Vein endothelial cell (primary cell): ENCODE data around the gene VGF. TPM values are rescaled to one million over a fixed set of nuclear protein-coding genes. Genes with fewer than 3 reads are reported as not detected.

Experiments used
- small RNA-seq: library from RNA; depleted of rRNA; stranded (forward); fragments of <200 nt; gene quantifications from one replicate; pipeline ENCODE3, GENCODE V24; 2012
- total RNA-seq: library from RNA; depleted of rRNA; stranded (reverse); fragments of >200 nt; gene quantifications from 2 replicates; pipeline ENCODE4 v1.2.3, GENCODE V29; 2012

VGF gene
- 0.10 TPM in 1 of 2 replicates, not detected in the other for total RNA-seq

DNA sequence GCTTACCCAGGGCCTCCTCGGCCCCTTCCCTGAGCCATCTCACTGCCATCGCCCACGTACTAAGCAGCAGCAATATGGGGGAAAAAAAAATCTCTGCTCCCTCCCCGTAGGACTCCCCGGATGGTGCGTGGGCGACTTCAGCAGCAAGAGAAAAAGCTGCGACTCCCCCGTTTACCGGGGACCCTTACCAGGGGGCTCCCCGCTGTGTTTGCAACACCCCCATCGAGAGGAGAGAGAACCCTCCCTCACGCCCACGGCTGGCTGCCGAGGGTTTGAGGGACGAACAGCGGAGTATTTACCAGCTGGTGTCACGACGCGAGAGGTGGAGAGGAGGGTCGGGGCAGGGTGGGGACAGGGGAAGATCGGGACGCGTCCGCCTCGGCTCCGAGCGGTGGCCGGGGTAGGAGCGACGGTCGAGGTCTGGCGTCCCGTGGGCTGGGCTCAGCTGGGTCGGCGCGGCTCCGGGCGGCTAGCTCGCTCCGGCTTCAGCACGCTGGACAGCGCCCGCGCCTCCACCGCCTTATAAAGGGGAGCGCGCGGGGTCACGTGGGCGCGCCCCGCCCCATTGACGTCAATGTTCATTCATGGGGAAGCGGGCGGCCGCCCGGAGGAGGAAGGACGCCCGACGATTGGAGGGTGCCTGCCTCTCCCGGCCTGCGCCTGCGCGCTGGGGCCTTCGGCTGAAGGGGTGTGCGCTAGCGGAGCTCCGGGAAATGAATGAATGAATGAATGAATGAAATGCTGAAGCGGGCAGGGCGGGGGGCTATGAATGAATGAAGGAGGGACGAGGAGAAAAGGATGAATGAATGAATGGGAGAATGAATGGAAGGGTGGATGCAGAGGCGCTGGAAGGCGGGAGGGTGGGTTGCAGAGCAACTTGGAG is at the start of gene VGF:
VGF (minus strand) TSS at position 495 of the 883 bp plus-strand sequence. CDS start 726 bp downstream, outside the sequence.

GRCh38 chr7:101200862-101201599 is 35.7 kb upstream of the VGF start, which contains the start of gene MOGAT3:
MOGAT3 (minus strand) TSS chr7:101201036; CDS start chr7:101200854, 182 bp downstream.

GRCh38 chr7:101180130-101180755 is 14.9 kb upstream of the VGF start, which contains the start of gene NAT16:
NAT16 (minus strand) TSS chr7:101180293; CDS start chr7:101174807, 5,486 bp downstream.

DNA sequence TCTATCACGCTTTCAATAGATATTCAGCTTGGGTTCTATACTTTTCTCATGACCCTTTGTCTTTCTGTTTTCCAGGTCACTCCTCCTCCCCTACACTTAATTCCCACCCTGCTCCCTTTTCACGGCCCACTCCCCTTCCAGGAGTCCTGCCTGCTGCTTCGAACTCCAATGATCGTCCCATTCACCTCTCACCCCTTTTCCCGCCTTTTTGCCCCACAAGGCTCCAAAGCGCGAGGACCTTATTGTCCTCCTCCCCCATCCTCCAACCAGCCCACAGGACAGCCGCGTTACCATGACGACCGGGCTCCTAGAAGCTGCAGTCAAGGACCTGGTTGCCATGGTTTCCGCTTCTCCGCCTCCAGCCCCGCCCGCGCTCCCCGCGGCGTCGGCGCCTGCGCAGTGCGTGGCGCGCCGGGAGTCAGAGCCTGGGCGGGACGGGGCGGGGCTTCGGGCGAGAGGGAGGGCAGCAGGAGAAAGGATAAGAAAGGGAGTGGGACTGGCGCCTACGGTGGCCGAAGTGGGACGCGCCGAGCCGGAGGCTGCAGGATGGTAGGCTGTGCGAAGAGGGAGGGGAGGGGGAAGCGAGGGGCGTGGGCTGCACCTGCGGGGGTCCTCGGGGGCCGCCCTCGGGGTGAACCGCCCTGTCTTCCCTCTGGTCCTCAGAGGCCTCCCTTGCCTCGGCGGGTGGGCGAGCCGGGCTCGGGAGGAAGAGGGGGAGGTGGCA is 11.2 kb downstream of the VGF start, which contains the start of gene AP1S1:
AP1S1 (plus strand) TSS at position 508 of the 724 bp plus-strand sequence; CDS start at position 547, 39 bp downstream.

GRCh38 chr7:101126651-101127459 is 38.5 kb downstream of the VGF start, which contains the start of gene SERPINE1:
SERPINE1 (plus strand) TSS chr7:101127104; CDS start chr7:101128394, 1,290 bp downstream.

Small RNA genes lying within 50 kb of the gene (small RNA-seq; reads per million reads assigned to genes)
- not detected for gene MIR4653

Other genes starting within 250 kb of the VGF start
- under 0.01 TPM in 1 of 2 replicates, not detected in the other for gene MUC3A, start 216.0 kb downstream of the VGF start, total RNA-seq
- gene MUC12, start 196.0 kb downstream of the VGF start, total RNA-seq, result not detected in 2 replicates
- gene MUC17, start 145.5 kb downstream of the VGF start, total RNA-seq, result not detected in 2 replicates
- 11.1 and 12.4 TPM in 2 replicates for gene TRIM56, start 80.1 kb downstream of the VGF start, total RNA-seq
- gene SERPINE1, start 38.5 kb downstream of the VGF start, total RNA-seq, result 2,259 and 4,238 TPM in 2 replicates
- 149 and 181 TPM in 2 replicates for gene AP1S1, start 11.1 kb downstream of the VGF start, total RNA-seq
- gene NAT16, start 14.7 kb upstream of the VGF start, total RNA-seq, result not detected in 2 replicates
- not detected in 2 replicates for gene MOGAT3, start 35.5 kb upstream of the VGF start, total RNA-seq
- 80.8 and 85.3 TPM in 2 replicates for gene PLOD3, start 52.0 kb upstream of the VGF start, total RNA-seq
- gene ZNHIT1, start 52.6 kb upstream of the VGF start, total RNA-seq, result 106 and 107 TPM in 2 replicates
- gene CLDN15, start 72.2 kb upstream of the VGF start, total RNA-seq, result 3.3 and 5.1 TPM in 2 replicates
- gene FIS1, start 79.5 kb upstream of the VGF start, total RNA-seq, result 153 and 200 TPM in 2 replicates
- 22.0 and 25.2 TPM in 2 replicates for gene IFT22, start 156.2 kb upstream of the VGF start, total RNA-seq
- not detected in 2 replicates for gene COL26A1, start 197.3 kb upstream of the VGF start, total RNA-seq